Activated T-cell treated with anti-CD3 and anti-CD28 coated beads, Interleukin-2, amount 50 U/mL, for 72 hours (primary cell): ENCODE measurements around the gene ACTR1B. TPM values are rescaled to one million over a fixed set of nuclear protein-coding genes. Genes with fewer than 3 reads are reported as not detected.
"Not testable (repeated sequence)": the region's sequence is repeated elsewhere in the genome, so short reads cannot be mapped to it uniquely, and the experiment has no call there.

Experiments
- ATAC-seq, 2 donors: fragments of 150-1000 bp; cut with Tn5 transposase; replicated peaks in 1 of 2; 2 replicates each; pipeline ENCODE4 v1.10.0; 2021; ENCODE audit warnings: moderate library complexity in 2 of 2, mild to moderate bottlenecking in 1 of 2
- DNase-seq, 2 donors: peaks; one replicate each; pipeline ENCODE4 v3.0.0; 2021 to 2022; ENCODE audit warnings: mixed read lengths in 1 of 2
- H3K27ac Mint-ChIP-seq: one replicate; pipeline ENCODE4 v1.8.0; 2022; ENCODE audit warnings: mild to moderate bottlenecking, moderate library complexity, mixed read lengths
- H3K27me3 Mint-ChIP-seq: one replicate; pipeline ENCODE4 v1.8.0; 2022; ENCODE audit warnings: low read depth, mixed read lengths
- H3K36me3 Mint-ChIP-seq, 2 donors: one replicate each; pipeline ENCODE4 v1.8.0; 2022; ENCODE audit warnings: mixed read lengths in 2 of 2, mild to moderate bottlenecking in 1 of 2; ENCODE audit not compliant: insufficient read depth in 2 of 2
- H3K4me1 Mint-ChIP-seq: one replicate; pipeline ENCODE4 v1.8.0; 2022; ENCODE audit warnings: low read depth, mixed read lengths
- H3K4me3 Mint-ChIP-seq, 2 donors: one replicate each; pipeline ENCODE4 v1.8.0; 2022; ENCODE audit warnings: mild to moderate bottlenecking in 2 of 2, mixed read lengths in 2 of 2, moderate library complexity in 2 of 2
- H3K9me3 Mint-ChIP-seq, 2 donors: one replicate each; pipeline ENCODE4 v1.8.0; 2022; ENCODE audit warnings: mixed read lengths in 2 of 2
- total RNA-seq, 2 donors: library from RNA; stranded (reverse); gene quantifications; one replicate each; pipeline ENCODE4 v1.2.3, GENCODE V29; 2022

Gene ACTR1B
- total RNA-seq, 2 donors from 2014 or later = 123 to 129 TPM

- H3K4me3 Mint-ChIP-seq, H3K4me1 Mint-ChIP-seq, ATAC-seq, DNase-seq, H3K36me3 Mint-ChIP-seq, H3K27ac Mint-ChIP-seq, H3K27me3 Mint-ChIP-seq, H3K9me3 Mint-ChIP-seq: not testable (repeated sequence)
Observed at GRCh38 chr2:97611895-97612294, 51.9 kb downstream of the ACTR1B start.

GRCh38 chr2:97608745-97609144 lies 55.1 kb downstream of the ACTR1B start:
- peak in 1 of 2 donors; percentile 57 for ATAC-seq
- H3K9me3 Mint-ChIP-seq, DNase-seq, H3K36me3 Mint-ChIP-seq, H3K27ac Mint-ChIP-seq, H3K4me3 Mint-ChIP-seq, H3K4me1 Mint-ChIP-seq, H3K27me3 Mint-ChIP-seq: not testable (repeated sequence)

Other genes with a start within 250 kb of the ACTR1B start
- 10 to 100 TPM; 39.4 to 41.9 TPM for gene ANKRD36B, start 74.2 kb downstream of the ACTR1B start, total RNA-seq
- gene COX5B, start 18.0 kb downstream of the ACTR1B start, total RNA-seq = 100 to 1,000 TPM; 175 to 181 TPM
- gene C2orf92, start 5.7 kb upstream of the ACTR1B start, total RNA-seq = 10 to 100 TPM; 15.2 to 18.0 TPM
- gene ZAP70, start 49.5 kb upstream of the ACTR1B start, total RNA-seq = 100 to 1,000 TPM; 164 to 190 TPM